GM13976 (cell line): ENCODE data around the gene SYNPR.

Source experiments
- DNase-seq: peaks from one replicate; pipeline ENCODE4 v3.0.0; 2012; ENCODE audit warnings: low spot score
- in situ Hi-C: fragments of 300-500 bp; cut with MboI; formaldehyde crosslinking; loops from one replicate; pipeline ENCODE4 v1.12.0; 2022; ENCODE audit warnings: low sequenced_read_pairs, mixed read lengths, inconsistent platforms; ENCODE audit not compliant: unreplicated experiment
- TF ChIP-seq, protein P1 (sequence below): IDR thresholded peaks from 2 replicates; pipeline ENCODE4 v1.5.1; 2012; ENCODE audit warnings: borderline replicate concordance, mild to moderate bottlenecking; ENCODE audit not compliant: insufficient read depth; ENCODE audit errors: extremely low read depth, missing control alignments, control extremely low read depth

The SYNPR gene

GRCh38 chr3:63588895-63589294, 310.8 kb downstream of the SYNPR start:
- DNase-seq, result no peak
- TF ChIP-seq, protein P1, sequence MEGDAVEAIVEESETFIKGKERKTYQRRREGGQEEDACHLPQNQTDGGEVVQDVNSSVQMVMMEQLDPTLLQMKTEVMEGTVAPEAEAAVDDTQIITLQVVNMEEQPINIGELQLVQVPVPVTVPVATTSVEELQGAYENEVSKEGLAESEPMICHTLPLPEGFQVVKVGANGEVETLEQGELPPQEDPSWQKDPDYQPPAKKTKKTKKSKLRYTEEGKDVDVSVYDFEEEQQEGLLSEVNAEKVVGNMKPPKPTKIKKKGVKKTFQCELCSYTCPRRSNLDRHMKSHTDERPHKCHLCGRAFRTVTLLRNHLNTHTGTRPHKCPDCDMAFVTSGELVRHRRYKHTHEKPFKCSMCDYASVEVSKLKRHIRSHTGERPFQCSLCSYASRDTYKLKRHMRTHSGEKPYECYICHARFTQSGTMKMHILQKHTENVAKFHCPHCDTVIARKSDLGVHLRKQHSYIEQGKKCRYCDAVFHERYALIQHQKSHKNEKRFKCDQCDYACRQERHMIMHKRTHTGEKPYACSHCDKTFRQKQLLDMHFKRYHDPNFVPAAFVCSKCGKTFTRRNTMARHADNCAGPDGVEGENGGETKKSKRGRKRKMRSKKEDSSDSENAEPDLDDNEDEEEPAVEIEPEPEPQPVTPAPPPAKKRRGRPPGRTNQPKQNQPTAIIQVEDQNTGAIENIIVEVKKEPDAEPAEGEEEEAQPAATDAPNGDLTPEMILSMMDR, result no peak
- in situ Hi-C loops, result no loop called here

DNA sequence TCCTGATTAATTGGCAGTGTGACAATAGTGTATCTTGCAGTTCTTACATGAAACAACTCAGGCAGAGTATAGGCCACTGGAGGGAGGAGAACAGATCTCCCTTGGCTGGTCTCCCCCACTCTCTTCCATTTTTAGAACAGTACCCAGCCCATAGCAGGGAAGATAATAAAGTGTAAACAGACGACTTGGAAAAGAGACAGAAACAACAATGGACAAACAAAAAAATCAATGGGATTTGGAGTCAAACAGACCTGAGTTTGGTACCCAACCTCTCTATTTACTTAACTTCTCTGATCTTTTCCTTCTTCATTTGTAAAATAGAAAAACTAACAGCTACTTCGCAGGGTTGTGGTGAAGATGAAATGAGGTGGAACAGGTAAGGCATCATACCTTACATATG, 315.7 kb downstream of the SYNPR start:
- in situ Hi-C loops, result no loop called here
- no peak for DNase-seq
- TF ChIP-seq, protein P1, result no peak

- DNase-seq, result no peak
- in situ Hi-C loops, result no loop called here
- TF ChIP-seq, protein P1, result no peak
These were observed 317.1 kb downstream of the SYNPR start for GRCh38 chr3:63595221-63595620.

GRCh38 chr3:63597019-63597418, 318.9 kb downstream of the SYNPR start:
- in situ Hi-C loops, result no loop called here
- TF ChIP-seq, protein P1, result no peak
- DNase-seq, result no peak

DNA sequence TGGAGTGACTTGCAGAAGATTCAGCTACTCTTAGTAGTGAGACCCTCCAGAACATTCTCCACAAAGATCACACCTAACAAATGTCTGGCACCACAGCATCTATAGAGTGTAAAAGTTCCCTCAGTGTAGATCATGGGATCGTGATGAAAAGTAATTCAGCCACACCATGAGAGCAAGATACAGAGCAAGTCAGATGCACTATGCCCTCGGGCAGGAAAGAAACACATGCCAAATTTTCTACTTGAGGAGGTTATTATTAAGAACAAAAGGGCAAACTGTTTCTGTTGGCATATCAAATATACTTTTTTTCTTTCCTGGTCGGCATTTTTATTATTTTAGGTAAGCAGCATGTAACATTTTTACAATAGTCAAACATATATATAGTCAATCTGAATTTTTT, 329.6 kb downstream of the SYNPR start:
- in situ Hi-C loops, result no loop called here
- TF ChIP-seq, protein P1, result no peak
- no peak for DNase-seq

- in situ Hi-C loops, result no loop called here
- no peak for DNase-seq
- TF ChIP-seq, protein P1, result no peak
These were observed 331.3 kb downstream of the SYNPR start for GRCh38 chr3:63609408-63609807.

DNA sequence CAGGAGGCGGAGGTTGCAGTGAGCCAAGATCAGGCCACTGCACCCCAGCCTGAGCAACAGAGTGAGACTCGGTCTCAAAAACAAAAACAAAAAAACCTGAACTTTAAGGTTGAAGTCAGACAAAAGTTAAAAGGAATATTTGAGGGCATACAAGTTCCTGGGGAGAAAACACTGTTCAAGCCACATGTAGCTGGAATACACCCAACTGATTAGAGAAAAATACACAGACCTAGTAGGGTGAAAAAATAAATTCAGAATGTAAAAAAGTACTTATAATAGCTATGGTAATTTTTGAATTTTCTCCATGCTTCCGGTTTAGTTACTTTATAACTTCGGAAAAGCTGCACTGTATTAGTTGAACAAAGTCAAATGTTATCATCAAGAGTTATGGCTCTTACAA, 331.7 kb downstream of the SYNPR start:
- TF ChIP-seq, protein P1, result no peak
- in situ Hi-C loops, result no loop called here
- DNase-seq, result no peak
